GM11168 (cell line): ENCODE data around the gene MORN2.

Source experiments
- in situ Hi-C: fragments of 300-500 bp; cut with MboI; formaldehyde crosslinking; loops from one replicate; pipeline ENCODE4 v1.12.0; 2022; ENCODE audit warnings: low sequenced_read_pairs; ENCODE audit not compliant: unreplicated experiment

The MORN2 gene

GRCh38 chr2:38889045-38889444 lies 13.3 kb downstream of the MORN2 start:
- in situ Hi-C loops = no loop called here

- in situ Hi-C loops = no loop called here
These were observed 13.8 kb downstream of the MORN2 start, which contains the start of gene ARHGEF33 for GRCh38 chr2:38889575-38889974. Gene ARHGEF33, plus strand, starts transcription at chr2:38889875. Its CDS starts 29,573 bp downstream, at chr2:38919448.

GRCh38 chr2:38892819-38893218 lies 17.0 kb downstream of the MORN2 start:
- in situ Hi-C loops = no loop called here

- in situ Hi-C loops = no loop called here
These were observed 22.5 kb downstream of the MORN2 start for GRCh38 chr2:38898256-38898655.

GRCh38 chr2:38900726-38901125 lies 24.9 kb downstream of the MORN2 start:
- in situ Hi-C loops = no loop called here

GRCh38 chr2:38905251-38905650 lies 29.5 kb downstream of the MORN2 start:
- in situ Hi-C loops = no loop called here

- in situ Hi-C loops = no loop called here
These were observed 31.5 kb downstream of the MORN2 start for GRCh38 chr2:38907242-38907641.

- in situ Hi-C loops = no loop called here
These were observed 32.2 kb downstream of the MORN2 start for GRCh38 chr2:38907743-38908562.

- in situ Hi-C loops = no loop called here
These were observed 34.1 kb downstream of the MORN2 start for GRCh38 chr2:38909872-38910271.

- in situ Hi-C loops = no loop called here
These were observed 35.4 kb downstream of the MORN2 start for GRCh38 chr2:38911191-38911590.

GRCh38 chr2:38912619-38913018 lies 36.8 kb downstream of the MORN2 start:
- in situ Hi-C loops = no loop called here

GRCh38 chr2:38922389-38922788 lies 46.6 kb downstream of the MORN2 start:
- in situ Hi-C loops = no loop called here

GRCh38 chr2:38922902-38923301 lies 47.1 kb downstream of the MORN2 start:
- in situ Hi-C loops = no loop called here

- in situ Hi-C loops = no loop called here
These were observed 50.2 kb downstream of the MORN2 start for GRCh38 chr2:38925982-38926381.

- in situ Hi-C loops = no loop called here
These were observed 54.8 kb downstream of the MORN2 start for GRCh38 chr2:38930600-38930999.
